ENCODE results near the gene PINLYP. TPM values are rescaled to one million over a fixed set of nuclear protein-coding genes. Genes with fewer than 3 reads are reported as not detected.
A peak's percentile ranks its signal among the peaks of the same experiment; 100 is the strongest.

PINLYP gene
- total and polyA plus RNA-seq, 2 of the 13 experiments (the other 11 are each of a cell fraction or from before 2014, with no cell fraction given), result 0.21 to 0.24 TPM

DNA sequence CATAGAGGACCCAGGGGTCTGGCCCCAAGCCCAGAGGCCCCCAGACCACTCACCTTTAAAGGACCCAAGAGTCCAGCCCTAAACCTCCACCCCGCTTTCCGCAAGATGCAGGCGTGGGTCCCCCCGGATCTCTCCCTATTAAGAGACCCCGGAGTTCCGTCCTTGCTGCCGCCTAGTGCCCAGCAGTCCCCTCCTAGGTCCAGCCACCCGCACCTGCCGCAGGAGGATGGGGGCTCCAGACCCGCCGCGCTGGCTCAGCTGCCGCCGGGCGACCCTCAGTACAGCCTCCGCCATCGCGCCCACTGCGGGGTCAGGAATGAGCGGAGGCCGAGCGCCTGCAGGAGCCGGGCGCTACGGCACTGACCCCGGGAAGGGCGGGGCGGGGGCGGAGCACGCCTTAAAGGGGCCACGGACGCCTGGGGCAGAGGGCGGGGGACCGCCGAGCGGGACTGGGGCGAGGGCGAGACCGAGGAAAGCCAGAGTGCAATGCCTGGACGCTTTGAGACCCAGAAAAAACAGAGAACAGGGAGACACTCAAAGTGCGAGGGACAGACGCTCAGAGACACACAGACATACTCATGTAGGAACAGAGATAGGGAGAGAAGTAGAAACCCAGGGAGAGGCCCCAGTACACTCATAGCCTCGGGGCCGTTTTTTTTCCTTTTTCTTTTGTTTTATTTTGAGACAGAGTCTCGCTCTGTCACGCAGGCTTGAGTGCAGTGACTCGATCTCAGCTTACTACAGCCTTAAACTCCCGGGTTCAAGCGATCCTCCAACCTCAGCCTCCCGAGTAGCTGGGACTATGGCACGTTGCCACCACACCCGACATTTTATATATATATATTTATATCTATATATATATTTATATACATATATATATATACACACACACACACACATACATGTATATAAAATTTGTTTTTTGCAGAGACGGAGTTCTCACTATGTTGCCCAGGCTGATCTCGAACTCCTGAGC, 48.4 kb upstream of the PINLYP start, which contains the start of gene ETHE1 (continued):
- TF ChIP-seq AGO2 (optimal IDR thresholded peaks at IDR 0.05; ENCODE audit: low read depth, low read length) (peak; percentile 60), POLR2AphosphoS5 (IDR thresholded peaks at IDR 0.05; ENCODE audit: low read depth, low read length) (peak; percentile 81), ESRRA (CRISPR knock-in tag; IDR thresholded peaks at IDR 0.05; ENCODE audit: low read depth) (0 out of 2 replicates have a peak, but pooled peaks have one; percentile 26), U2AF2 (IDR thresholded peaks at IDR 0.05; ENCODE audit: low read depth, low read length) (no peak), IRF2 (CRISPR knock-in tag; IDR thresholded peaks at IDR 0.05) (no peak), MTF2 (CRISPR knock-in tag; IDR thresholded peaks at IDR 0.05; ENCODE audit: borderline replicate concordance) (no peak), ZFY (CRISPR knock-in tag; IDR thresholded peaks at IDR 0.05) (peak; percentile 78), FOXO1 (CRISPR knock-in tag; IDR thresholded peaks at IDR 0.05) (no peak; the same call in 1 of the 2 replicates), ATF1 (CRISPR knock-in tag; IDR thresholded peaks at IDR 0.05) (no peak), ZNF225 (CRISPR knock-in tag; IDR thresholded peaks at IDR 0.05) (no peak), HMGA1 (CRISPR knock-in tag; conservative IDR thresholded peaks at IDR 0.05) (no peak), ZNF792 (CRISPR knock-in tag; IDR thresholded peaks at IDR 0.05) (peak; percentile 77), NAIF1 (CRISPR knock-in tag; IDR thresholded peaks at IDR 0.05; ENCODE audit: borderline replicate concordance) (peak; percentile 47; the same call in 1 of the 2 replicates), NCOA5 (CRISPR knock-in tag; IDR thresholded peaks at IDR 0.05) (no peak), ZNF256 (CRISPR knock-in tag; conservative IDR thresholded peaks at IDR 0.05) (no peak)
- TF ChIP-seq, protein P1, sequence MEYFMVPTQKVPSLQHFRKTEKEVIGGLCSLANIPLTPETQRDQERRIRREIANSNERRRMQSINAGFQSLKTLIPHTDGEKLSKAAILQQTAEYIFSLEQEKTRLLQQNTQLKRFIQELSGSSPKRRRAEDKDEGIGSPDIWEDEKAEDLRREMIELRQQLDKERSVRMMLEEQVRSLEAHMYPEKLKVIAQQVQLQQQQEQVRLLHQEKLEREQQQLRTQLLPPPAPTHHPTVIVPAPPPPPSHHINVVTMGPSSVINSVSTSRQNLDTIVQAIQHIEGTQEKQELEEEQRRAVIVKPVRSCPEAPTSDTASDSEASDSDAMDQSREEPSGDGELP (IDR thresholded peaks at IDR 0.05; ENCODE audit: borderline replicate concordance, low read depth), result peak; percentile 16; the same call in 1 of the 2 replicates
- TF ChIP-seq, protein P2, sequence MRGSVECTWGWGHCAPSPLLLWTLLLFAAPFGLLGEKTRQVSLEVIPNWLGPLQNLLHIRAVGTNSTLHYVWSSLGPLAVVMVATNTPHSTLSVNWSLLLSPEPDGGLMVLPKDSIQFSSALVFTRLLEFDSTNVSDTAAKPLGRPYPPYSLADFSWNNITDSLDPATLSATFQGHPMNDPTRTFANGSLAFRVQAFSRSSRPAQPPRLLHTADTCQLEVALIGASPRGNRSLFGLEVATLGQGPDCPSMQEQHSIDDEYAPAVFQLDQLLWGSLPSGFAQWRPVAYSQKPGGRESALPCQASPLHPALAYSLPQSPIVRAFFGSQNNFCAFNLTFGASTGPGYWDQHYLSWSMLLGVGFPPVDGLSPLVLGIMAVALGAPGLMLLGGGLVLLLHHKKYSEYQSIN (CRISPR knock-in tag; IDR thresholded peaks at IDR 0.05; ENCODE audit: borderline replicate concordance), result no peak
- TF ChIP-seq, protein P3, sequence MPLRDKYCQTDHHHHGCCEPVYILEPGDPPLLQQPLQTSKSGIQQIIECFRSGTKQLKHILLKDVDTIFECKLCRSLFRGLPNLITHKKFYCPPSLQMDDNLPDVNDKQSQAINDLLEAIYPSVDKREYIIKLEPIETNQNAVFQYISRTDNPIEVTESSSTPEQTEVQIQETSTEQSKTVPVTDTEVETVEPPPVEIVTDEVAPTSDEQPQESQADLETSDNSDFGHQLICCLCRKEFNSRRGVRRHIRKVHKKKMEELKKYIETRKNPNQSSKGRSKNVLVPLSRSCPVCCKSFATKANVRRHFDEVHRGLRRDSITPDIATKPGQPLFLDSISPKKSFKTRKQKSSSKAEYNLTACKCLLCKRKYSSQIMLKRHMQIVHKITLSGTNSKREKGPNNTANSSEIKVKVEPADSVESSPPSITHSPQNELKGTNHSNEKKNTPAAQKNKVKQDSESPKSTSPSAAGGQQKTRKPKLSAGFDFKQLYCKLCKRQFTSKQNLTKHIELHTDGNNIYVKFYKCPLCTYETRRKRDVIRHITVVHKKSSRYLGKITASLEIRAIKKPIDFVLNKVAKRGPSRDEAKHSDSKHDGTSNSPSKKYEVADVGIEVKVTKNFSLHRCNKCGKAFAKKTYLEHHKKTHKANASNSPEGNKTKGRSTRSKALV (CRISPR knock-in tag; IDR thresholded peaks at IDR 0.05), result peak; percentile 67
- TF ChIP-seq, protein P4, sequence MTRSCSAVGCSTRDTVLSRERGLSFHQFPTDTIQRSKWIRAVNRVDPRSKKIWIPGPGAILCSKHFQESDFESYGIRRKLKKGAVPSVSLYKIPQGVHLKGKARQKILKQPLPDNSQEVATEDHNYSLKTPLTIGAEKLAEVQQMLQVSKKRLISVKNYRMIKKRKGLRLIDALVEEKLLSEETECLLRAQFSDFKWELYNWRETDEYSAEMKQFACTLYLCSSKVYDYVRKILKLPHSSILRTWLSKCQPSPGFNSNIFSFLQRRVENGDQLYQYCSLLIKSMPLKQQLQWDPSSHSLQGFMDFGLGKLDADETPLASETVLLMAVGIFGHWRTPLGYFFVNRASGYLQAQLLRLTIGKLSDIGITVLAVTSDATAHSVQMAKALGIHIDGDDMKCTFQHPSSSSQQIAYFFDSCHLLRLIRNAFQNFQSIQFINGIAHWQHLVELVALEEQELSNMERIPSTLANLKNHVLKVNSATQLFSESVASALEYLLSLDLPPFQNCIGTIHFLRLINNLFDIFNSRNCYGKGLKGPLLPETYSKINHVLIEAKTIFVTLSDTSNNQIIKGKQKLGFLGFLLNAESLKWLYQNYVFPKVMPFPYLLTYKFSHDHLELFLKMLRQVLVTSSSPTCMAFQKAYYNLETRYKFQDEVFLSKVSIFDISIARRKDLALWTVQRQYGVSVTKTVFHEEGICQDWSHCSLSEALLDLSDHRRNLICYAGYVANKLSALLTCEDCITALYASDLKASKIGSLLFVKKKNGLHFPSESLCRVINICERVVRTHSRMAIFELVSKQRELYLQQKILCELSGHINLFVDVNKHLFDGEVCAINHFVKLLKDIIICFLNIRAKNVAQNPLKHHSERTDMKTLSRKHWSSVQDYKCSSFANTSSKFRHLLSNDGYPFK (CRISPR knock-in tag; IDR thresholded peaks at IDR 0.05; ENCODE audit: borderline replicate concordance), result peak; percentile 50; the same call in 1 of the 2 replicates
- TF ChIP-seq, protein P5, sequence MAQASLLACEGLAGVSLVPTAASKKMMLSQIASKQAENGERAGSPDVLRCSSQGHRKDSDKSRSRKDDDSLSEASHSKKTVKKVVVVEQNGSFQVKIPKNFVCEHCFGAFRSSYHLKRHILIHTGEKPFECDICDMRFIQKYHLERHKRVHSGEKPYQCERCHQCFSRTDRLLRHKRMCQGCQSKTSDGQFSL (CRISPR knock-in tag; IDR thresholded peaks at IDR 0.05), result no peak
- TF ChIP-seq, protein P6, sequence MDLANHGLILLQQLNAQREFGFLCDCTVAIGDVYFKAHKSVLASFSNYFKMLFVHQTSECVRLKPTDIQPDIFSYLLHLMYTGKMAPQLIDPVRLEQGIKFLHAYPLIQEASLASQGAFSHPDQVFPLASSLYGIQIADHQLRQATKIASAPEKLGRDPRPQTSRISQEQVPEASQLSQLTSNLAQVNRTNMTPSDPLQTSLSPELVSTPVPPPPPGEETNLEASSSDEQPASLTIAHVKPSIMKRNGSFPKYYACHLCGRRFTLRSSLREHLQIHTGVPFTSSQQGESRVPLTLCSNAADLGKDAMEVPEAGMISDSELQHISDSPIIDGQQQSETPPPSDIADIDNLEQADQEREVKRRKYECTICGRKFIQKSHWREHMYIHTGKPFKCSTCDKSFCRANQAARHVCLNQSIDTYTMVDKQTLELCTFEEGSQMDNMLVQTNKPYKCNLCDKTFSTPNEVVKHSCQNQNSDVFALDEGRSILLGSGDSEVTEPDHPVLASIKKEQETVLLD (CRISPR knock-in tag; IDR thresholded peaks at IDR 0.05; ENCODE audit: low read depth), result peak; percentile 42; the same call in 1 of the 2 replicates

Data from HepG2 (cell line).